Thyroid gland (tissue), 4 donors: ENCODE data around the gene VOPP1. TPM values are rescaled to one million over a fixed set of nuclear protein-coding genes. Genes with fewer than 3 reads are reported as not detected.

Source experiments
- DNase-seq, 2 donors: peaks; one replicate each; pipeline ENCODE4 v3.0.0-alpha.2; 2019
- H3K27ac ChIP-seq, 3 donors: fragments of 200-600 bp; sonication (generic); 1 replicate in 2 of 3; 2 replicates in 1 of 3; pipeline ENCODE4 v1.5.1; 2016 to 2019; ENCODE audit warnings: mild to moderate bottlenecking in 1 of 3, moderate library complexity in 1 of 3
- H3K27me3 ChIP-seq: fragments of 200-600 bp; sonication (generic); one replicate; pipeline ENCODE4 v1.5.1; 2019
- H3K36me3 ChIP-seq, 2 donors: fragments of 200-600 bp; sonication (generic); one replicate each; pipeline ENCODE4 v1.5.1; 2016 to 2019
- H3K4me1 ChIP-seq, 2 donors: fragments of 200-600 bp; sonication (generic); one replicate each; pipeline ENCODE4 v1.5.1; 2017 to 2019
- H3K4me3 ChIP-seq, 3 donors: fragments of 200-600 bp; sonication (generic); replicated peaks in 1 of 3; 1 replicate in 2 of 3; 2 replicates in 1 of 3; pipeline ENCODE4 v1.5.1; 2016; ENCODE audit warnings: mild to moderate bottlenecking in 1 of 3
- H3K9me3 ChIP-seq: fragments of 200-600 bp; sonication (generic); one replicate; pipeline ENCODE4 v1.5.1; 2017
- POLR2A ChIP-seq, 2 donors: fragments of 450-650 bp; IDR thresholded peaks; one replicate each; pipeline ENCODE4 v1.6.1; 2017; ENCODE audit warnings: antibody characterized with exemption in 2 of 2, mild to moderate bottlenecking in 2 of 2, moderate library complexity in 1 of 2
- WGBS, 2 donors: methylation state at CpG; one replicate each; pipeline ENCODE4 v1.1.5; 2017; 5-methylcytosine and 5-hydroxymethylcytosine counted together
- intact Hi-C: fragments of 100-400 bp; cut with DNase I; formaldehyde crosslinking; loops from one replicate; pipeline ENCODE4 v1.15.1; 2023
- total RNA-seq, 4 donors: library from RNA; depleted of rRNA; stranded (reverse); fragments of >200 nt; gene quantifications; one replicate each; pipeline ENCODE4 v1.2.3, GENCODE V29; 2016
- TF ChIP-seq, protein P1 (sequence below), 6 experiments: fragments of 200-600 bp in 3 of 6; fragments of 450-650 bp in 3 of 6; sonication (generic) in 3 of 6; IDR thresholded peaks; one replicate each; pipeline ENCODE4 v1.5.1; 2016 to 2019; ENCODE audit warnings: antibody characterized with exemption in 6 of 6, mild to moderate bottlenecking in 2 of 6, inconsistent platforms in 1 of 6, moderate library complexity in 1 of 6

The VOPP1 gene
- total RNA-seq, 4 donors from 2014 or later = 42.6 to 58.0 (median 46.2) TPM

DNA sequence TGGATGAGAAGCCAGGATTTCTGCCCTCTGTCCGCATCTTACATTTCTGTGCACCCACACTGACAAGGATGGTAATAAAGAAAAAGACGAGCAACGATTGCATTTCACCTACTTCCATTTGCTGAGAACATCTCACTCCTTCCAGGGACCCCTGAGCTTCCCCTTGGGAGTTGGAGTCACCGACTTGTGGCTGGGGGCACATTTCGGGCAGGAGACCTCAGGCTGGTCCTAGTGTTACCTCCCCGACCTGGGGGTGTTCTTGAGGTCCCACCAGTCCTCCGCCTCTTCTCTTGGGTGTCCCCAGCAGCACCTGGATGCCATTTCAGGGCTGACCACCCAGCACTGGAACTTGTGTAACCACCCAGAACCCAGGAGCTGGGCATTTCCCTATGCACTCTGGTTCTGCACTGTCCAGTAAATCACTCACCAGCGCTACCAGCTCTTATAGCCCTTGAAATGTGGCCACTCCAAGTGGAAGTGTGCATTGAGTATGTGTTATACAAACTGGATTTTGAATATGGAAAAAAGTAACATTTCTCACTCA lies 122.2 kb downstream of the VOPP1 start:
- Histone ChIP-seq H3K4me1 (no peaks in the 10 kb centered on the region), H3K9me3 (no peaks in the 10 kb centered on the region), H3K27me3 (no peaks in the 10 kb centered on the region), H3K4me3 (no peak overlapping the region), H3K36me3 (no peaks in the 10 kb centered on the region), H3K27ac (no peak overlapping the region)
- no peak for TF ChIP-seq POLR2A (IDR thresholded peaks at IDR 0.05)
- intact Hi-C loops = no loop called here
- WGBS, 2 donors = 90 to 92% methylated on average over 8 of the region's 8 CpGs
- no peak for DNase-seq

DNA sequence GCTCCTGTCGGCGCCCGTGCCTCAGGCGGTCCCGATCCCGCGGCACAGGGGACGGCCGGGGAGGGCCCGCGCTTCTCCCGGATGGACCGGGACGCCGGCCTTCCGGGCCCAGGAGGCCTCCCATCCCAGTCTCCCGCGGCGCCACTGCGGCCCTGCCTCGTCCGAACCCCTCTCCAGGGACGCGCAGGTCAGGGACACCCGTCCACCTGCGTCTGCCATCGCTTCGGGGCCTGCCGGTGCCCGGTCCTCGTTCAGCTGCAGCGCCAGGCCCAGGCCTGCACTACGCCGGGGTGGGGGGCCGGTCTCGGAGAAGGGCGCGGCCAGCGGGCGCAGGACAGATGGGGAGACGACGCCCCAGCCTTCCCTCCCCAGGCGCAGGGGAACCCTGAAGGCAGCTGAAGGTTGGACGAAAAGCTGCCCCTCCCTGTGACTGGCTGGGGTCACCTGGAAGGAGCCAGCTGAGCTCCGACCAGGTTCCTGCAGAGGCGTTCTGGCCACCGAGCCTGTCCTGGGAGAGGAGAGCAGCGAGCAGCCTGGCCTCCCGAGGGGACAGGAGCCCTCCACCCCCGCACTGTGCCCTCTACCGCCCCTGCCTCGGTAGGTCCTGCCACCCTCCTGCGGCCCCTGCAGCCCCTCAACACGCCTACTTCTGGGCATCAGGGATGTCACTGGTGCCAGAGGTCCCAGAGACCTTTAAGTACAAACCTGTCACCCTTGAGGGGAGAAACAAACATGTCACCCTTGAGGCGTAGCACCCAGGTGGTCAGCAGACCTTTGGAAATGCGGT lies 122.9 kb downstream of the VOPP1 start:
- Histone ChIP-seq H3K27ac (no peak overlapping the region), H3K4me3 (no peak overlapping the region), H3K36me3 (no peaks in the 10 kb centered on the region), H3K4me1 (no peaks in the 10 kb centered on the region), H3K9me3 (no peaks in the 10 kb centered on the region), H3K27me3 (no peaks in the 10 kb centered on the region)
- intact Hi-C loops = no loop called here
- DNase-seq = no peak
- 57 to 60% methylated on average over 8 to 26 of the region's 56 CpGs for WGBS, 2 donors
- TF ChIP-seq, protein P1, sequence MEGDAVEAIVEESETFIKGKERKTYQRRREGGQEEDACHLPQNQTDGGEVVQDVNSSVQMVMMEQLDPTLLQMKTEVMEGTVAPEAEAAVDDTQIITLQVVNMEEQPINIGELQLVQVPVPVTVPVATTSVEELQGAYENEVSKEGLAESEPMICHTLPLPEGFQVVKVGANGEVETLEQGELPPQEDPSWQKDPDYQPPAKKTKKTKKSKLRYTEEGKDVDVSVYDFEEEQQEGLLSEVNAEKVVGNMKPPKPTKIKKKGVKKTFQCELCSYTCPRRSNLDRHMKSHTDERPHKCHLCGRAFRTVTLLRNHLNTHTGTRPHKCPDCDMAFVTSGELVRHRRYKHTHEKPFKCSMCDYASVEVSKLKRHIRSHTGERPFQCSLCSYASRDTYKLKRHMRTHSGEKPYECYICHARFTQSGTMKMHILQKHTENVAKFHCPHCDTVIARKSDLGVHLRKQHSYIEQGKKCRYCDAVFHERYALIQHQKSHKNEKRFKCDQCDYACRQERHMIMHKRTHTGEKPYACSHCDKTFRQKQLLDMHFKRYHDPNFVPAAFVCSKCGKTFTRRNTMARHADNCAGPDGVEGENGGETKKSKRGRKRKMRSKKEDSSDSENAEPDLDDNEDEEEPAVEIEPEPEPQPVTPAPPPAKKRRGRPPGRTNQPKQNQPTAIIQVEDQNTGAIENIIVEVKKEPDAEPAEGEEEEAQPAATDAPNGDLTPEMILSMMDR (IDR thresholded peaks at IDR 0.05) = no peak
- TF ChIP-seq POLR2A (IDR thresholded peaks at IDR 0.05) = no peak

DNA sequence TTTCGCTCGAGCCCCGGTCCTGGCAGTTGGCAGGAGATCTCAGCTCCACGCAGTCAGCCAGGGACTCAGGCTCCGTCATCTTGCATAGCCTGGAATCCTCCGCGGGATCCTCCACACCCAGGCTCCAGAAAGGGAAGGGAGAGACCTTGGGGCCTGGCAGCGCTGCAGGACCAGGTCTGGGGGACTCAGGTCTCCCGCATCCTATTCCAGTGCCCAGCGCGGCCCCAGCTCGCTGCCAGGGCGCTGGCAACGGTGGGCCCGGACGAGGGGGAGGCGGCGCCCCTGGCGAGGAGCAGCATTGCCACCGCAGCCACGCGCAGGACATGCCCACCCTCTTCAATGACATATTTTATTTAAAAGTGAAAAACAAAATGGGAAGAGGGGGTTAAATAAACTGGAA lies 123.8 kb downstream of the VOPP1 start:
- intact Hi-C loops = no loop called here
- no peak for DNase-seq

DNA sequence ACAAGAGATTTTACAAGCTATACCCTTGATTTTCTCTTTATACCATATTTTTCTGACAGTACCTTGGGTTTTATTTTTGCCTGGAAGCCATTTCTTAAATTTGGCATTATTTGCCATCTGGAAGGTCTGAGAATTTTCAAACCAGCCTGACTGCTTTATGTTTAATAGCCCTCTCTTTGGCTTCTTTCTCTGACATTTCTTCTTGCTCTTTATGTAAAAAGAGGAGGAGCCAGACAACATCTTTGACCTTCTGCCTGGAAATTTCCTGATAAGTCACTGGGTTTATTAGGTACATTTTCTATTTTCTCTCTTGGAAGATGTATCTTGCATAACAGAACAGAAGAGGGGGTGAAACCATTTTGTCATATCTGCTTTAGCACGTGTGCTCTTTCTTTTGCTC lies 127.5 kb downstream of the VOPP1 start:
- H3K36me3 ChIP-seq = no peaks in the 10 kb centered on the region
- no peak overlapping the region for H3K27ac ChIP-seq
- no peak overlapping the region for H3K4me3 ChIP-seq
- H3K27me3 ChIP-seq = no peaks in the 10 kb centered on the region
- H3K9me3 ChIP-seq = no peaks in the 10 kb centered on the region
- no peaks in the 10 kb centered on the region for H3K4me1 ChIP-seq
- intact Hi-C loops = no loop called here
- DNase-seq = no peak
- WGBS, 2 donors = 82 to 85% methylated on average over 1 of the region's 1 CpG
- no peak for TF ChIP-seq POLR2A (IDR thresholded peaks at IDR 0.05)
- TF ChIP-seq, protein P1 (IDR thresholded peaks at IDR 0.05) = no peak

More for the DNA sequence above, 123.8 kb downstream of the VOPP1 start:
- Histone ChIP-seq H3K27ac (no peak overlapping the region), H3K4me3 (no peak overlapping the region), H3K36me3 (no peaks in the 10 kb centered on the region), H3K4me1 (no peaks in the 10 kb centered on the region), H3K9me3 (no peaks in the 10 kb centered on the region), H3K27me3 (no peaks in the 10 kb centered on the region)
- WGBS, 2 donors = 81 to 83% methylated on average over 18 to 22 of the region's 22 CpGs
- TF ChIP-seq, protein P1 (IDR thresholded peaks at IDR 0.05) = no peak
- TF ChIP-seq POLR2A (IDR thresholded peaks at IDR 0.05) = no peak

DNA sequence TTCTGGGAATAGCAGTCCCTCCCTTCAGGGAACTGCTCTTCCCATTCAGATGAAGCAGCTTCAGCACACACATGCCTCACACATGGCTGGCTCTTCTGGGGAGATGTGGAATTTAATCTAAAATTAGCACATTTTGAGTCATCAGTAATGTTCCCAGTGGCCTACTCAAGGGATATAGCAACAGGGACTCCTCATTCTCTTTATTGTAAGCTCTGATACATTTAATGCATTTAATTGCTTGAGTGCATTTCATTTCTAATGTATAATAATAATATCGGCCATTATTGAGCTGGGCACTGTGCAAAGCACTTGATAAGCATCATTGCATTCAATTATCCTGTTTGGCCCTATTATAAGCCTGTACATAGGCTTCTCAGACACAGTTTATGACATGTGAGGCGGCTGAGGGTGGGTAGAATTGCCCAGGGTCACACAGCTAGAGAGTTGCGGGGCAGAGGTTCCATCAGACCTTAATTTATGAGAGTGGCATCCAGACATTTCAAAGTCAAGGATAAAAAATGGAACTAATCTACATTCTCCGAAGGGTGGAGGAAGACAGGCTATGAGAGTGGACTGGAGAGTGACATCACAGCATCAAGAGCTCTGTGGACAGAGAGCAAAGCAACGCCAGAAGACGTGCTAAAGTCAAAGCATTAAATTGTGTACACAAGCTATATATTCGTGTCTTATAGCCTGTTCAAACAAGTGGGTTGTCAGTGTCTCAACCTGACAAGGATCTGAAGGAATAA lies 130.4 kb downstream of the VOPP1 start:
- Histone ChIP-seq H3K36me3 (no peaks in the 10 kb centered on the region), H3K4me3 (no peak overlapping the region), H3K9me3 (no peaks in the 10 kb centered on the region), H3K4me1 (no peaks in the 10 kb centered on the region), H3K27ac (no peak overlapping the region), H3K27me3 (no peaks in the 10 kb centered on the region)
- no peak for DNase-seq
- WGBS, 2 donors = 87 to 89% methylated on average over 7 of the region's 7 CpGs
- intact Hi-C loops = no loop called here
- no peak for TF ChIP-seq POLR2A (IDR thresholded peaks at IDR 0.05)
- TF ChIP-seq, protein P1 (IDR thresholded peaks at IDR 0.05) = no peak
